Heart left ventricle (tissue), 13 donors: ENCODE measurements around the gene KLRG1.

ENCODE experiments used
- CTCF ChIP-seq, 12 donors: fragments of 200-600 bp; sonication (generic) in 4 of 12; IDR thresholded peaks; one replicate each; pipeline versions ENCODE4 v1.5.0 to v1.8.0; 2018 to 2022; ENCODE audit warnings: antibody characterized with exemption in 12 of 12, mild to moderate bottlenecking in 5 of 12
- POLR2A ChIP-seq, 2 donors: fragments of 450-650 bp; IDR thresholded peaks; one replicate each; pipeline ENCODE4 v1.6.1; 2017; ENCODE audit warnings: antibody characterized with exemption in 2 of 2, mild to moderate bottlenecking in 2 of 2, moderate library complexity in 2 of 2
- donor health status: ischemic (EF 13 %, LVEDD 7.1; RV severe dilation, severe dysfunction).
- donor health status: DM: no; HTN: yes; CAD: no.
- donor health status: DM: no; HTN: no; CAD: no.
- donor health status: ischemic (EF 25% LVEDD 6.9; RV normal size, moderate dysfunction).
- donor health status: ischemic (EF 25% LVEDD 5.7; RV mildly dilated, moderate dysfunction).
- donor health status: ischemic (EF 35%, LVEDD 5.7; RV mildly dilated, moderate dysfunction).
- donor health status: nonischemic (EF 11% LVEDD 7.7; RV severe dilation, severe dysfunction).
- donor health status: DM: yes; HTN: yes; CAD: no.
- donor health status: PGD.
- donor health status: ischemic (EF 29% LVEDD 5.4; RV normal size, mild dysfunction).
- donor health status: nonischemic (EF 23%, LVEDD 6.1; RV moderate dilation, normal function).

GRCh38 chr12:8947737-8948136 lies 41.6 kb upstream of the KLRG1 start:
- TF ChIP-seq POLR2A (IDR thresholded peaks at IDR 0.05), result no peak
- no peak for TF ChIP-seq CTCF (IDR thresholded peaks at IDR 0.05)
